ENCODE results near the gene TULP1.
A peak's percentile ranks its signal among the peaks of the same experiment; 100 is the strongest.

Gene TULP1

GRCh38 chr6:35449287-35449881, 63.3 kb downstream of the TULP1 start:
- Histone ChIP-seq H2AFZ (ENCODE audit: low read depth, low read length) (no peak overlapping the region; the same call in 1 of the 2 replicates), H3K36me3 (ENCODE audit: insufficient read depth, low read length) (no peaks in the 10 kb centered on the region), H3K9me3 (ENCODE audit: insufficient read depth, low read length, severe bottlenecking) (no peaks in the 10 kb centered on the region), H4K20me1 (ENCODE audit: insufficient read depth, low read length) (0 out of 2 replicates have a peak, but pooled peaks cover 3% of the 10 kb centered on the region), H3K27ac (ENCODE audit: low read length) (no peak overlapping the region), H3K4me1 (ENCODE audit: insufficient read depth, low read length) (peaks cover 28% of the 10 kb centered on the region), H3K4me3 (ENCODE audit: low read depth in 1 of 2, low read length in 2 of 2) (no peak overlapping the region), H3K9ac (ENCODE audit: low read depth, low read length) (no peak overlapping the region), H3K27me3 (ENCODE audit: insufficient read depth, low read length, poor library complexity) (no peaks in the 10 kb centered on the region), H3K79me2 (ENCODE audit: insufficient read depth, low read length) (no peaks in the 10 kb centered on the region), H3K4me2 (ENCODE audit: insufficient read depth, low read length) (no peak overlapping the region)
- TF ChIP-seq EZH2 (IDR thresholded peaks at IDR 0.05; ENCODE audit: borderline replicate concordance, low read depth, low read length, severe bottlenecking): no peak
- TF ChIP-seq CTCF (IDR thresholded peaks at IDR 0.05; ENCODE audit: borderline replicate concordance, extremely low read depth, low read length, poor library complexity, severe bottlenecking): peak; percentile 82
- ATAC-seq (ENCODE audit: insufficient read depth, low read depth) (peak; percentile 71), DNase-seq (peak; percentile 43)

- no peak overlapping the region for H3K27ac ChIP-seq (ENCODE audit: low read length)
- no peaks in the 10 kb centered on the region for H4K20me1 ChIP-seq (ENCODE audit: insufficient read depth, low read length)
- no peak overlapping the region for H3K9ac ChIP-seq (ENCODE audit: low read depth, low read length)
- H3K9me3 ChIP-seq (ENCODE audit: insufficient read depth, low read length, severe bottlenecking): no peaks in the 10 kb centered on the region
- no peak overlapping the region for H3K4me2 ChIP-seq (ENCODE audit: insufficient read depth, low read length)
- DNase-seq: no peak
- H2AFZ ChIP-seq (ENCODE audit: low read depth, low read length): no peak overlapping the region
- H3K36me3 ChIP-seq (ENCODE audit: insufficient read depth, low read length): no peaks in the 10 kb centered on the region
- TF ChIP-seq CTCF (IDR thresholded peaks at IDR 0.05; ENCODE audit: borderline replicate concordance, extremely low read depth, low read length, poor library complexity, severe bottlenecking): no peak
- no peaks in the 10 kb centered on the region for H3K79me2 ChIP-seq (ENCODE audit: insufficient read depth, low read length)
- H3K4me1 ChIP-seq (ENCODE audit: insufficient read depth, low read length): peaks cover 20% of the 10 kb centered on the region
- ATAC-seq (ENCODE audit: insufficient read depth, low read depth): no peak
- no peak overlapping the region for H3K4me3 ChIP-seq (ENCODE audit: low read depth in 1 of 2, low read length in 2 of 2)
- H3K27me3 ChIP-seq (ENCODE audit: insufficient read depth, low read length, poor library complexity): no peaks in the 10 kb centered on the region
Observed at GRCh38 chr6:35448191-35448590, 64.5 kb downstream of the TULP1 start.

All from DND-41 (cell line).